ENCODE results near the gene PKP3. TPM values are rescaled to one million over a fixed set of nuclear protein-coding genes. Genes with fewer than 3 reads are reported as not detected.
A peak's percentile ranks its signal among the peaks of the same experiment; 100 is the strongest.
"Not testable (repeated sequence)": the region's sequence is repeated elsewhere in the genome, so short reads cannot be mapped to it uniquely, and the experiment has no call there.

Gene PKP3
- total and polyA plus RNA-seq, 9 of the 15 experiments (the other 6 are each of a cell fraction or from before 2014, with no cell fraction given), result 0.11 to 110 (median 30.7) TPM

DNA sequence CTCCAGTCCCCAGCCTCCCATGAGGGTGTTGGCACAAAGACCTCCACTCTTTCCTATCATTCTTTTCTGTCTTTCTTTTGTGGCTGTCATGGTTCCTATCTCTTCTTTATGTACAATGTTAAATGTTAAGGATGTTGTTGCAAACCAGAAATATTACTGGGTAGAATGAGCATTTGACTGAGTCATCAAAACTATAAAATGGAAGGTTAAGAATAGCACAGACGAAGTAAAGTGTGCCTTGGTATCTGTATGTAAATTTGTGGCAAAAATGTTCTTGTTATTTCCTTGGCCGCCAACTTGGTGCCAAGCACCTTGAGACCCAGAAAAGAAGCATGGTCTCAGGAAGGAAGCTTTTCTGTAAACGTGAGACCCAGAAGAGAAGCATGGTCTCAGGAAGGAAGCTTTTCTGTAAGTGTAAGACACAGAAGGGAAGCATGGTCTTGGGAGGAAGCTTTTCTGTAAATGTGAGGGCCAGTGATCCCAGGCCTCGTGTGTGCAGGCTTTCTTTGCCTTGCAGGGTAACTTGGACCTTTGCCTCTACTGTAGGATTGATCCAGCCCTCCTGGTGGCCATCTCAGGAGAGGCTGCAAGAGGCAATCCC, 6.7 kb upstream of the PKP3 start:
- BruUV-seq (replicated peaks), result no TSS peak
- DNase-seq (ENCODE audit: extremely low read depth in 1 of 4, low spot score in 3 of 4), result no peak
- ChIA-PET POLR2A (interaction anchor here (0.7 to 0.9 kb wide), 3 partner anchors 9 to 132 kb away, joined by 3 to 5 read pairs (median 3); no protein-coding TSS in a partner anchor), CTCF (ENCODE audit: low intra/inter-chr PET ratio) (no interaction called here)
- no peak for FAIRE-seq
- ATAC-seq, result peak; percentile 37; the same call in 1 of the 3 replicates
- H3K9ac ChIP-seq (ENCODE audit: insufficient read depth in 1 of 2, low read depth in 2 of 2, low read length in 2 of 2), result no peak overlapping the region
- H3K4me1 ChIP-seq (replicated peaks in 1 of 2; ENCODE audit: control insufficient read depth in 2 of 2, insufficient read depth in 2 of 2, low read length in 2 of 2), result peaks cover 7 to 35% of the 10 kb centered on the region in 2 experiments; a peak in 4 of 5 replicates
- no peaks in the 10 kb centered on the region for H4K20me1 ChIP-seq (replicated peaks; ENCODE audit: control insufficient read depth, insufficient read depth, low read length)
- TF ChIP-seq MAFG (tag; conservative IDR thresholded peaks at IDR 0.05) (peak; percentile 48; the same call in 1 of the 2 replicates), VEZF1 (CRISPR knock-in tag; IDR thresholded peaks at IDR 0.05) (no peak), NR4A1 (CRISPR knock-in tag; IDR thresholded peaks at IDR 0.05) (no peak), NR4A1 (tag; IDR thresholded peaks at IDR 0.05) (no peak), ZNF316 (IDR thresholded peaks at IDR 0.05) (peak; percentile 88), MAFF (IDR thresholded peaks at IDR 0.05; ENCODE audit: low read length) (peak; percentile 20; the same call in 1 of the 2 replicates), C11orf30 (IDR thresholded peaks at IDR 0.05; ENCODE audit: low read depth) (peak; percentile 72)
- H3K27me3 ChIP-seq (ENCODE audit: control insufficient read depth in 2 of 2, insufficient read depth in 2 of 2, low read length in 2 of 2), result no peaks in the 10 kb centered on the region
- no peaks in the 10 kb centered on the region for H3K36me3 ChIP-seq (ENCODE audit: control insufficient read depth, insufficient read depth, low read length)
- H3K9me1 ChIP-seq (ENCODE audit: control insufficient read depth, insufficient read depth, low read length), result no peaks in the 10 kb centered on the region
- H3K4me3 ChIP-seq, result no peak overlapping the region
- in situ Hi-C loops (cut with MboI), result no loop called here
- WGBS (ENCODE audit: insufficient coverage, low coverage, missing lambda C conversion rate), result 27% methylated on average over 4 of the region's 4 CpGs
- peaks cover 2% of the 10 kb centered on the region; the same call in 1 of the 2 replicates for H3K9me3 ChIP-seq (replicated peaks; ENCODE audit: control insufficient read depth, insufficient read depth, low read depth, low read length)
- H3K79me2 ChIP-seq (ENCODE audit: control insufficient read depth, insufficient read depth, low read length), result no peaks in the 10 kb centered on the region
- H2AFZ ChIP-seq (ENCODE audit: low read depth, low read length), result 0 out of 2 replicates have a peak overlapping the region, but pooled peaks have one; percentile 17
- H3K27ac ChIP-seq (ENCODE audit: extremely low read depth, low read depth, low read length), result no peak overlapping the region
- intact Hi-C loops (cut with micrococcal nuclease), result no loop called here
- no peak overlapping the region for H3K4me2 ChIP-seq (ENCODE audit: insufficient read depth, low read length)

GRCh38 chr11:389369-389768, 4.6 kb upstream of the PKP3 start:
- H3K27ac ChIP-seq (ENCODE audit: extremely low read depth, low read depth, low read length); H3K36me3 ChIP-seq (ENCODE audit: control insufficient read depth, insufficient read depth, low read length); in situ Hi-C loops (cut with MboI); FAIRE-seq; BruUV-seq (replicated peaks); CTCF ChIA-PET (ENCODE audit: low intra/inter-chr PET ratio); H3K9me3 ChIP-seq (replicated peaks; ENCODE audit: control insufficient read depth, insufficient read depth, low read depth, low read length); H3K4me3 ChIP-seq; ATAC-seq; DNase-seq (ENCODE audit: extremely low read depth in 1 of 4, low spot score in 3 of 4); H2AFZ ChIP-seq (ENCODE audit: low read depth, low read length); H3K27me3 ChIP-seq (ENCODE audit: control insufficient read depth in 2 of 2, insufficient read depth in 2 of 2, low read length in 2 of 2); H4K20me1 ChIP-seq (replicated peaks; ENCODE audit: control insufficient read depth, insufficient read depth, low read length); intact Hi-C loops (cut with micrococcal nuclease); H3K4me2 ChIP-seq (ENCODE audit: insufficient read depth, low read length); H3K9me1 ChIP-seq (ENCODE audit: control insufficient read depth, insufficient read depth, low read length); H3K9ac ChIP-seq (ENCODE audit: insufficient read depth in 1 of 2, low read depth in 2 of 2, low read length in 2 of 2); POLR2A ChIA-PET: not testable (repeated sequence)
- H3K79me2 ChIP-seq (ENCODE audit: control insufficient read depth, insufficient read depth, low read length), result peaks cover 12% of the 10 kb centered on the region
- WGBS (ENCODE audit: insufficient coverage, low coverage, missing lambda C conversion rate), result 49% methylated on average over 8 of the region's 17 CpGs
- peaks cover 22 to 52% of the 10 kb centered on the region in 2 experiments for H3K4me1 ChIP-seq (replicated peaks in 1 of 2; ENCODE audit: control insufficient read depth in 2 of 2, insufficient read depth in 2 of 2, low read length in 2 of 2)

Measured in K562 (cell line).